GM19099 (cell line): ENCODE data around the gene AP1S2.

Experiments
- POLR2A ChIP-seq: IDR thresholded peaks from 3 replicates; pipeline ENCODE4 v1.6.1; 2011; ENCODE audit warnings: low read depth; ENCODE audit not compliant: insufficient read length; ENCODE audit errors: extremely low read depth

Gene AP1S2

DNA sequence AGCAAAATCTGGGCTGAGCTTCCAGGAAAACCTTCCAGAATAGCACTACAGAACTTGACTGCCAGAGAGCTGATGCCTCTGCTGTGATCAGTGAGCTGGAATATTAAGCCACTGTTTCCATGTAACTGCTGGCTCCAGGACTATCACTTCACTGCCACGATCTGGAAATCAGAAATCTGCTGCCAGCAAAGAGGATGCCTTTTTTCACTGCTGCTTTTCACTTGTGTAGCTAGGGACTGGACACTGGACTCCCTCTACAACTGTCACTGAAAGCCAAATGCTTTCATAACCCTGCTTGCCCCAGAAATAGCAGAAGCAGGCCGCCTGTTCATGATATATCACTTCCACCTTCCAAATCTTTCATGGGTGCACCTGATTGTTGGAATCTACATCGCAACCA is 9.4 kb upstream of the AP1S2 start:
- TF ChIP-seq POLR2A = no peak

DNA sequence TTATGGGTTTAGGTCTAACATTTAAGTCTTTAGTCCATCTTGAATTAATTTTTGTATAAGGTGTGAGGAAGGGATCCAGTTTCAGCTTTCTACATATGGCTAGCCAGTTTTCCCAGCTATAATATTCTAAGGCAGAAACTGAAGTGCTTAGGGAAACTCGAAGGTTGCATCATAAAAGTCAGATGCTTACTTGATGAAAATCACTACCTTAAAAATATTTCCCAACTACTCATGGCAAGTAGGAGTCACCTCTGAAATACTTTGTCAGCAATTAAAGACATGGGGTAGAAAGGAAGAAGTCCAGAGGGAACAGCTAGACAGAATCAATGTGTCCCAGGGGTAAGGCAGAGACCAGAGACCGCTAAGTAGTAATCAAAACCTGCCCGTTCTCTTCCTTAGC is 6.3 kb upstream of the AP1S2 start:
- TF ChIP-seq POLR2A = no peak

DNA sequence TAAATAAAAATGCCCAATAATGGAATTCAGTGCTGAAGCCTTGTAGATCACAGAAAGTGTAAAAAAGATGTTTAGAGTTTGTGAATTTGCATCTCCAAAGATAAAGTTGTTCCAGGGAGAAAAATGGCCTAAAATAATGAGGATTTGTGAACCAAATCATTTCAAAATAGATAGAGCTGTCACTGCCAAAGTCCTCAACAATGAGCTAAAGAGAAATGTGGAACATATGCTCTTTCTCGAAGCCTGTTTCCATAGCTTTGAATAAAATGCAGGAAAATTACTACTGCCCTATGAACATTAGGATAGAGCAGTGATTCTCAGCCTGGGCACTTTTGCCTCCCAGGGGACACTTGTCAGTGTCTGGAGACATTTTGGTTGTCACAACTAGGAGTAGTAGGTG is 3.4 kb upstream of the AP1S2 start:
- TF ChIP-seq POLR2A = no peak

DNA sequence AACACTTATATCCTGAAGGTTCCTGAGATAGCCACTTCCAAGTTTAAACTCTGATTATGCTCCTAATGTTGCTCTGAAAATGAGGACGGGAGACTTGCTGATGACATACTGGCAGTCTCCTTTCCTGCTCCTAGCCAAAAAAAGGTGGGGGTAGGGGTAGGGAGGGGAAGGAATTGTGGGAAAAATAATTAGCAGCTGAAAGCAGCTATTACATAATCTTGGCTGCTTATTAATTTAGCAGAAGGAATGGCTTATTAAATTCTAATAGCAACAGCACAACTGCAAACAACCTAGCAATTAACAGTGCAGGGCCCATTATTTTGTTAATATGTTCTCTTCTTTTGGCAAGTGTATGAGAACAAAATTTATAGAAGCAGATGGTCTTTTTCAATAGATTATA is 2.0 kb upstream of the AP1S2 start:
- no peak for TF ChIP-seq POLR2A

DNA sequence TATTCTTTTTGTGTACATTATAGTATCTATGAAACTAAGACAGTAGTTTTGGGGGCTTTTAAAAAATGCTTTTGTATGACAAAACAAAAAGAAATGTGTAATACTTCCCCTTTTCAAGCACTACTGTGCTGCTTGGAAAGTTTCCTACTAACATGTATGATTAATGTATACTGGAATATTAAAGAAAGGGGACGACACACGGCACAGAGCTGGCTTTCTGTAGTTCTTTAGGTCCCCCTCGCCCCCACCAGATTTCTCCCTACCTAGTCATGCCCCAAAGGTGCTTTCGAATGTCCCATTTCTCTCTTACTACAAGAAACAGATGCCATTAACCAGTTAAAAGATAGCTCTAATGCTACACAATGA is 1.6 kb upstream of the AP1S2 start:
- TF ChIP-seq POLR2A = no peak

DNA sequence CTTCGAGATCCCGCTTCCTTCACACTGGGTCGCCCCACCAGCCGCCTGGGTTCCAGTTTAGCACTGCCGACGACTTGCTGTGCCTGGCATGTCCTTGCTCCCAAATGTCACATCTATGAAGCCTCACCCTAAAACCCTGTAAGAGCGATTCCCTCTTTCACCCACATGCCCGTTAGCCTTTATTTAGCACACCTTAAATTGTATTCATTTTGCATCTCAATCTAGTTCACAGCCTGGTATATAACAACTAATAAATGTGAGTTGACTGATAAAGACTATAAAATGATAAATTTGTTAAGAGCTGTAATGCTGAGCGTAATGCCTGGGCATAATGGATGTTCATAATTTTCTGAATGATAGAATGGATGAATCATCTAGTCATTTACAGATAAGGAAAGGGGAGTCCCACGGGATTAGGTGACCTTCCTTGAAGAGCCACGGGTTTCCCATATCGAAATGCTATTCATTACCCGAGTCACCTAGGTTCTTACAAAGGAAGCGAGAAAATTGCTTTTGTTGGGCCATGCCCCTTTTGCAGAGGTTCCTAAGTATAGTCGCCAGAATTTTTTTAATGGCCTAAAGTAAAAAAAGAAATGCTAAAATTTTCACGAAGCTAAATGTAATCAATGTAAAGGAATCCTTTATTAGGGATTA is 1.1 kb upstream of the AP1S2 start:
- TF ChIP-seq POLR2A = no peak

DNA sequence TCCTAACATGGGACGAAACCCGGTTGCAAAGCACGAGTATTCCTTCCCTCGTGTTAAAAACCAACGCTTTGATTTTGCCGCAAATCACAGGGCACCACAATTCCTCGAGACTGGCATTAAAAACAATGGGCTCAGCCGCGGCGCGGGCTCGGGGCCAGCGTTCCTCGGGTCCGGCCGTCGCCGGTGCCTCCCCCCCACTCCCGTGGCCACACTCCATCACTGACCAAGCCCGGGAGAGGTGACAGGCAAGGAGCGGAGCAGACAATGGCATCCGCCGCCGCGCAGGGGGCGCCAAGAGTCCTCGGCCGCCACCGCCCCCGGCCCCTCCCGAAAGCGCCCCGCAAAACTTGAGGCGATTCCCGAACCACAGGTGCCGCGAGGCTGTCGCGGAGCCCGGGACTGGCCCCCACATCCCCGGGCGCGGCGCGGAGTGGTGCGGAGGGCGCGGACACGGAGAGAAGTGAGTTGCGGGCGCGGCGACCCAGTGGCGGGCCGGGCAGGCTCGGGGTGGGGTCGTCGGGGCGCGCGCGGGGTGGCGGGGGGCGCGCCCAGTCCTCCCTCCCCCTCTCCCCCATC is 445 bp downstream of the AP1S2 start:
- peak; percentile 39 for TF ChIP-seq POLR2A

DNA sequence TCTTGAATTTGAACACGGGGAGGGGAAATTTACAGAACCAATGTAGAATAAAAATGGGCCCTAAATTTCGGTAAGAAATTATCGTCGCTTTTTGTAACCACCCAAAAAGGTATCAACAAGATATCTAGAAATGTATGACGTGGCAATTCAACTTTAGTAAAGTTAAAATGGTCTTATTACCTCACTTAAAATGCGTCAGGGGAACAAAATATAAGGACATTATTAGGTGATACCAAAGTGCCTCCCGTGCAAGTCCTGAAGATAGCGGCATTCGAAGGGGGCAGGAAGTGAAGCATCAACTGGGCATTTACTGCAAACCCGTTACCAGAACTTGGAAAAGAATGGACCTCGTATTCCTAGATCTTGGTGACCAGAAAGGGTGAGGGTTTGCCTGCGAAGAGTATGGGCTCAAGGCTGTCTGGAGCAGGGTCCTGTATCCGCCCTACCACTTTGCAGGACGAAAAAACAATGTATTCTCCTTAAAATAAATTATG is 980 bp downstream of the AP1S2 start:
- no peak for TF ChIP-seq POLR2A

DNA sequence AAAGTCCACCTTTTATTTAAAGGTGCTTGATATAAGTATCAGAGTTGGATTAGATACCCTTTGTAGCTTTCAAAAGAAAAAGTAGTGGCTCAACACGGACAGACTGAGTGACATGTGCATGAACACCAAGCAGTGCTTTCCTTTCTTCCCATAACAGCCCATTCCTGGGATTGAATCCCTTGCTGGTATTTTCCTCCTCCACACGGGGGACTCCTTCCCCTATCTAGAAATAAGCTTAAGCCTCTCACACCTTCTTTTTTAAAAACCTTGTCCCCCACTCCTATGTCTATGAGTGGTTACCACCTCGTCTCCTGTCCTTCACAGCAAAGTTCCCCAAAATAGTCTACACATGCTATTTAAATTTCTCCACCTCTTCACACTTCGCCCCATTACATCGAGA is 5.1 kb downstream of the AP1S2 start:
- TF ChIP-seq POLR2A = no peak

GRCh38 chrX:15848576-15848975 is 6.0 kb downstream of the AP1S2 start:
- TF ChIP-seq POLR2A = no peak

DNA sequence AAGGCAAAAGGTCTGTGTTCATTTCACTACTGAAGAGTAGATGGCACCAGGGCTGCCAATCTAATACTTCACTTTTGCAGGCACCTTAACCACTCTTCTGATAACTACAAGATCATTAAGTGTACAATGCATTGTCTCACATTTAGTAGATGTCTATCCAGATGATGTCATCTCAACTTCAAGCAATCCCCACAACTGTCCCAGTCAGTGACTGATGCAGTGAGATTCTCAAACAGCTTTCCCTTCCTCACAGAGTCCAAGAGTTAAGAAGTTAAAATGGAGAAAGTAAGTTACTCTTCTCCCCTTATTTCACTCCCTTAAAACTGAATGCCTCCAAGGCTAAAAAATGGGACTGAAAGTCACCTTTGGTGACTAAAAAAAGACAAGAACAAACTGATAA is 10.7 kb downstream of the AP1S2 start:
- no peak for TF ChIP-seq POLR2A

DNA sequence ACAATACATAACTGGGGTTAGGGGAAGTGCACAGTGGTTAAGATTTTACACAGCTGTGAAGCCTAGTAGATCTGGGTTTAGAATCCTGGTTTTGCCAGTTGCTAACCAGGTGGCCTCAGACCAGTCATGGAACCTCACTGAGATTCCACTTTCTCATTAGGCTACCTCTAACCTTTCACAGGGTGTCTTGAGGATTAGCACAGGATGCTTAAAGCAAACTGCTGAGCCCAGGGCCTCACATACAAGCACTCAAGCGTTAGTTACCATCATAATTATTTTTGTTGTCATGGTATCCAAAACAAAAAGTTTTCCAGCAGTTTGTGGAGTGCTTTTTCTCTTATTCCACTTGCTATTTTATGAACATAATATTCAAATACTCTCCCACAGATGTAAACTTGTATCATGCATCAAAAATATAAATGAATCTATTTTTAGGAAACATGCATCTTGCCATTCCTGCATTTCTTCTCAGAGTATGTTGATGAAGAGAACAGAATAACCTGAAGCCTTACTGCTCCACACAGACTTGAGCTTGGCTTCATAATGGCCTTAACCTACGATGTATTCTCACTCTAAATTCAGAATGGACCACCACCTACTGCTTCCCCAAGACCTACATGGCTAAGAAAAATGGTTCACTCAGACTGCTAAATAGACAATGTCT is 12.6 kb downstream of the AP1S2 start:
- TF ChIP-seq POLR2A = no peak

DNA sequence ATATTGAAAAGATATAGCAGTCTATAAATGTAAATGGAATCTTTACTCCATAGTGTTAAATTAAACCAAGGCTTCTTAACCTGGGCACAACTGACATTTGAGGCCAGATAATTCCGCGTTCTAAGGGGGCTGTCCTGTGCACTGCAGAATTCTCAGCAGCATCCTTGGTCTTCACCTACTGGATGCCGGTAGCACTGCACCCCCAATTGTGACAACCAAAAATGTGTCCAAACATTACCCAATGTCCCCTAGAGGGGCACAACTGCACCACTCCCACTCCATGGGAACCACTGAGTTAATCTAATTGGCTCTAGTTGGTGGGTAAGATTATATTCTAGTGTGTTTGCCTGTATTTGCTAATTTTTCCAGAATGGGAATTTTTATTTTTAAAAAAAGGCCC is 16.6 kb downstream of the AP1S2 start:
- TF ChIP-seq POLR2A = no peak

- TF ChIP-seq POLR2A = no peak
These were observed 19.6 kb downstream of the AP1S2 start for GRCh38 chrX:15834827-15835595.

- TF ChIP-seq POLR2A = no peak
These were observed 20.6 kb downstream of the AP1S2 start for GRCh38 chrX:15834053-15834452.

- no peak for TF ChIP-seq POLR2A
These were observed 25.4 kb downstream of the AP1S2 start for GRCh38 chrX:15829217-15829616.
